GM19438 (cell line): Measurements from ENCODE around the gene CES5A.
"Not testable (repeated sequence)": the region's sequence is repeated elsewhere in the genome, so short reads cannot be mapped to it uniquely, and the experiment has no call there.

Source experiments
- ATAC-seq: cut with Tn5 transposase; IDR thresholded peaks from one replicate; pipeline ENCODE4 v1.9.1; 2021; ENCODE audit warnings: low read depth; ENCODE audit not compliant: unreplicated experiment

CES5A gene

GRCh38 chr16:55875273-55875672, at the start of gene CES5A:
Gene CES5A (minus strand): TSS chr16:55875373. CDS start chr16:55875221, 152 bp downstream.
- no peak for ATAC-seq

GRCh38 chr16:55922662-55923061, 47.5 kb upstream of the CES5A start:
- ATAC-seq, result no peak

GRCh38 chr16:55917373-55918160, 42.4 kb upstream of the CES5A start:
- ATAC-seq, result no peak

- no peak for ATAC-seq
Measured at GRCh38 chr16:55915096-55915827, 40.1 kb upstream of the CES5A start.

- ATAC-seq, result no peak
Measured at GRCh38 chr16:55914383-55914782, 39.2 kb upstream of the CES5A start.

GRCh38 chr16:55913716-55914115, 38.5 kb upstream of the CES5A start:
- ATAC-seq, result no peak

GRCh38 chr16:55913121-55913520, 37.9 kb upstream of the CES5A start:
- ATAC-seq, result not testable (repeated sequence)

- ATAC-seq, result no peak
Measured at GRCh38 chr16:55912022-55912421, 36.8 kb upstream of the CES5A start.

GRCh38 chr16:55911616-55912015, 36.4 kb upstream of the CES5A start:
- no peak for ATAC-seq

GRCh38 chr16:55909876-55910275, 34.7 kb upstream of the CES5A start:
- ATAC-seq, result no peak

- no peak for ATAC-seq
Measured at GRCh38 chr16:55908641-55909040, 33.5 kb upstream of the CES5A start.

GRCh38 chr16:55907661-55908060, 32.5 kb upstream of the CES5A start:
- ATAC-seq, result no peak

- ATAC-seq, result no peak
Measured at GRCh38 chr16:55906123-55906522, 30.9 kb upstream of the CES5A start.

- ATAC-seq, result no peak
Measured at GRCh38 chr16:55905651-55906050, 30.5 kb upstream of the CES5A start.

- no peak for ATAC-seq
Measured at GRCh38 chr16:55901566-55902217, 26.5 kb upstream of the CES5A start.

GRCh38 chr16:55900616-55901393, 25.6 kb upstream of the CES5A start:
- no peak for ATAC-seq

- no peak for ATAC-seq
Measured at GRCh38 chr16:55899857-55900256, 24.7 kb upstream of the CES5A start.

GRCh38 chr16:55898592-55898991, 23.4 kb upstream of the CES5A start:
- ATAC-seq, result no peak

- ATAC-seq, result no peak
Measured at GRCh38 chr16:55892821-55893220, 17.6 kb upstream of the CES5A start.

- no peak for ATAC-seq
Measured at GRCh38 chr16:55889518-55889917, 14.3 kb upstream of the CES5A start.

GRCh38 chr16:55888546-55888945, 13.4 kb upstream of the CES5A start:
- no peak for ATAC-seq
